Mammary epithelial cell (primary cell): ENCODE data around the gene TAF9.

Source experiments
- CTCF ChIP-seq, 2 donors: IDR thresholded peaks in 1 of 2; conservative IDR thresholded peaks in 1 of 2; 2 replicates each; pipeline ENCODE4 v1.5.1; 2011 to 2012; ENCODE audit warnings: inconsistent platforms in 2 of 2, low read length in 2 of 2, mild to moderate bottlenecking in 2 of 2, control low read depth in 1 of 2, low read depth in 1 of 2; ENCODE audit not compliant: insufficient read depth in 1 of 2; ENCODE audit errors: extremely low read depth in 1 of 2
- EZH2 ChIP-seq: IDR thresholded peaks from 2 replicates; pipeline ENCODE4 v1.6.1; 2012; ENCODE audit warnings: low read length, inconsistent platforms, borderline replicate concordance

DNA sequence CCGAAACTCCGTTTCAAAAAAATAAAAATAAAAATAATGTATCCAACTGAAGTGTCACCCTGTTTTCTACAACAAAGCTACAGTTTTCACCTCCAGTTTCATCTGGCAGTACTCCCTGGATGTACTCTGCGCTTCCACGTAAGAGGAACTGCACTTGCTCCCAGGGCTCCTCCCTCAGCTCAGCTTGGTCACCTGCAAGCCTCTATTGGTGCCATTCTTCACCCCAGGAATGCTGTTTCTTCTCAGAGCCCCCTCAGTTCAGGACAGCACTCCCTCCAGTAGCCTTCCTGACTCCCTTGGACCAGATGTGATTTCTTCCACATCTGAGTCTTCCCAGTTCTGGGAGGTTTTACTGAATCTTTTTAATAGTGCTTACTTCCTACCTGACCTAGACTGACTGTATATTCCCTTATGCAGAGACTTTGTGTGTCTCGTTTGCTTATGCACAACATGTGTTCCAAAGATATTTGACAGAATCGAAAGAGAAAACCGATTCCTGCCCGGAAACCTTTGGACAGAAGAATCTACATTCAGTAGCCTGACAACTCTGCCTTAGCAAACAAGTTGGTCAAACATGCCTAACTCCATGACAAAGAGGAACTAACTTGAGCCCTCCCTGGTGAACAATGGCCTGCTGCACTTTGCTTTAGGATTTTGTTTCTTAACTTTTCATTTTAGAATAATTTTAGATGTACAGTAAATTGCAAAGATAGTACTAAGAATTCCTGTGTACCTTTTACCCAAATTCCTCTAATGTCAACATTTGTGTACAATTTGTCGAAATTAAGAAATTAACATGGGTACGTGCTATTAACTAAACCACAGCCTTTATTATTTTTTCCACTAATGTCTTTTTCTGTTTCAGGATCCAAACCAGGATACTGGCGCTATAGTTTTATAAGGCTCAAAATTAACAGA, 37.5 kb downstream of the TAF9 start:
- TF ChIP-seq CTCF (conservative IDR thresholded peaks at IDR 0.05 in 1 of 2, IDR thresholded peaks at IDR 0.05 in 1 of 2; ENCODE audit: extremely low read depth in 1 of 2, insufficient read depth in 1 of 2, low read depth in 1 of 2, low read length in 2 of 2) = no peak
- TF ChIP-seq EZH2 = no peak
